NCI-H510A treated with DMSO at 0.1 percent for 48 hours (cell line): ENCODE results near the gene FXYD4.
"Not testable (repeated sequence)": the region's sequence is repeated elsewhere in the genome, so short reads cannot be mapped to it uniquely, and the experiment has no call there.

ENCODE experiments used
- DNase-seq: peaks from one replicate; lab custom pipeline; 2025; lab: John Stamatoyannopoulos, UW

FXYD4 gene

GRCh38 chr10:43376046-43376635 is 4.7 kb downstream of the FXYD4 start:
- DNase-seq, result no peak

DNA sequence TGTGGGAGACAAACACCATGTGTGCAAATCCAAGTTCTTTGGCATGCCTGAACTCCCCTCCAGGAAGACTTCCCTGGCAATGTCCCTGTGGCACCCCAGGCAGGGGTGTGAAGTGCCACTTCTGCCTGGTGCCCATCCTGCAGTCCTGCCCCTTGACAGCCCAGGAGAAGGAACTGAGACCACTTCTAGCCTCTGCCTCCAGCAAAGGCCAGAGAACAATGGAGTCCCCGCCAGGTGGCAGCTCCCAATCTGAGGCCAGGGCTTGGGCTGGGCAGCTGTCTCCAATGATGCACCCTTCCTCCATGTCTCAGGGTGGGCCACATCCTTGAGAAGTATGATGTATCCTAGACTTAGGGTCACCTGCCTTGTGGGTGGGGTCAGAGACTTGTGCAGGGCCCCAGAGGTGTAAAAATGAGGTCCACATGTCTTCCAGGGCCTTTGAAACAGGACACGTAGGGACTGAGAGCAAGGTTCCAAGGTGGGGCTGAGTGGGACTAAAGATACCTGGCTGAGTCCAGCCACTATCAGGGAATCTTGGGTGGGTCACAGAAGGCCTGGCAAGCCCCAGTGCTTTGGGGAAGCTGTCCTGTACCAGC is 5.5 kb downstream of the FXYD4 start:
- no peak for DNase-seq

GRCh38 chr10:43377424-43377883 is 6.0 kb downstream of the FXYD4 start:
- no peak for DNase-seq

DNA sequence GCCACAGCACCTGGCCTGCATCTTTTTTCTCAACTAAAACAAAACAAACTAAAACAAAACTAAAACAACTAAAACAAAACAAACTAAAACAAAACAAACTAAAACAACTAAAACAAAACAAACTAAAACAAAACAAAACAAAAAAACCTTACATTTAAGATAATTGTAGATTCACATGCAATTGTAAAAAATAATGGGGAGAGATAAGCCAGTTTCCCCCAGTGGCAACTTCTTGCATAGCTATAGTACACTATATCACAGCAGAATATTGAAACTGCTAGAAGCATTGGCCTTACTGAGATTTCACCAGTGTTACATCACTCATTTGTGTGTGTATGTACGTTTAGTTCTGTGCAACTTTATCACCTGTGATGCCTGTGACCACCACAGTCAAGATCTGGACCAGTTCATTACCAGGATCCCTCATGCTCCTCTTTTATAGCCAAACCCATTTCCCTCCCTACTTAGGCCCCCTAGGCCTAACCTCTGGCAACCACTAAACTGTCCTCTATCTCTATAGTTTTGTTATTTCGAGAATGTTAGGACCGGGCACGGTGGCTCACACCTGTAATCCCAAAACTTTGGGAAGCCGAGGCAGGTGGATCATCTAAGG is 9.3 kb downstream of the FXYD4 start:
- DNase-seq, result no peak

GRCh38 chr10:43383204-43383971 is 12.0 kb downstream of the FXYD4 start:
- no peak for DNase-seq

- DNase-seq, result no peak
Observed at GRCh38 chr10:43384252-43385221, 13.1 kb downstream of the FXYD4 start.

DNA sequence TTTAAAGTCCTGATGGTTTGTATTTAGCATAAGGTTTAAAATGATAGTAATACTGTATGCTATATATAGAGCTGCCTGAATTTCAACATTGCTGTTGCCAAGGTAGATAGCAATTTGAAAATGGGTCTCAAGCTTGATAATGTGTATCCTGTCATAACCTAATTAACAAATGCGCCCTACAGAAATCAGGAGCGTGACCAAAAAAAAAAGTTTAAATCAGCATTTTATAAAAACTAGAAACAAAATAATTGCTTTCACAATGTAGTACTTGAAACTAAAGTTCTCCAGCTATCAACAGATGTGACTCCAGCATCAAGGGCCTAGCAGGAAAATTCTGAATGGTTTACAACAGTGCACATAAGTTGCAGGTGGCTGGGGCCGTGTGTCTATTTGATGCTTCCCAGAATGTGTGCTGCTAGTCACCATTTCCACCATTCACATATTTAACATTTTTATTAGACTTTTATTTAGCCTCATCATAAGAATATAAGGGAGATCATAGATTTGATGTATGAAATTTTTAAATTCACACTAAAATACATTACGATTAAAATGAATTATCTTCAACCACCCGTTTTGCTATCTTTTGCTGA is 14.1 kb downstream of the FXYD4 start:
- no peak for DNase-seq

- DNase-seq, result no peak
Observed at GRCh38 chr10:43386549-43386948, 15.1 kb downstream of the FXYD4 start.

GRCh38 chr10:43386981-43387677 is 15.7 kb downstream of the FXYD4 start:
- DNase-seq, result no peak

- DNase-seq, result no peak
Observed at GRCh38 chr10:43387678-43388032, 16.2 kb downstream of the FXYD4 start.

DNA sequence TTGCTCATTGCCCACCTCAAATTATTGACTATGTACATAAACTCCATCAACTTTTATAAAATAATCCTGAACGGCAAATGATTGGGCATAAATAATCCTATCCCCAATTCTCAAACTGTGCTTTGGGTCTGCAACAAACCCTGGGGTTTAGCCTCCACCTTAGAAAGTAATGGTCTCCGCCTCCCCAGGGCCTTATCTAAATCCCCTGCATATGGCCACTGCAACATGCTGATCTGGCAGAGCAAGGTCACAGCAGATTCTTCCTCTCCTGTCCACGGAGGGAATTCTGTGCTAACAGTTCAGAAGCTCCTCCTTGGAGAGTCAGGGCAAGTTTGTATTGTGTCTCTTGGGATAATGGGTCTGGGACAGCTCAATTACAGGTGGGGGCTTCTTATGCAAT is 18.4 kb downstream of the FXYD4 start:
- DNase-seq, result no peak

DNA sequence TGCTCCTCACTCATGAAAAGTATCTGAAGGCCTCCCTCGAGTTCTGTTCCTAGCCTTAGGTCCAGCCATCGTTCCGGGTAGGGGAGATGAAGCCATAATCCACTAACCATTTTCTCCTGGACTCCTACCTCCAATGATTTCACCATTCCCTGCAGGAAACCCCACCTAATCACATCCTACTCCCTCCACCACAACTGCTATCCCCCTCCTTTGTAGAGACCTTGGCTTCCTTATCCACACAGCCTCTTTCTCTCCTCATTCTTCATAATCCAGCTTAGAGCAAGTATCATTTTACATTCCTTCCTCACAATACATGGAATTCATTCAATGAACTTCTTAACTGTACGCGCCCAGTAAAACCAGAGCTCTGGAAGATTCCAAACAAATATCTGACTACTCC is 18.9 kb downstream of the FXYD4 start:
- DNase-seq, result no peak

GRCh38 chr10:43390759-43391158 is 19.3 kb downstream of the FXYD4 start:
- no peak for DNase-seq

DNA sequence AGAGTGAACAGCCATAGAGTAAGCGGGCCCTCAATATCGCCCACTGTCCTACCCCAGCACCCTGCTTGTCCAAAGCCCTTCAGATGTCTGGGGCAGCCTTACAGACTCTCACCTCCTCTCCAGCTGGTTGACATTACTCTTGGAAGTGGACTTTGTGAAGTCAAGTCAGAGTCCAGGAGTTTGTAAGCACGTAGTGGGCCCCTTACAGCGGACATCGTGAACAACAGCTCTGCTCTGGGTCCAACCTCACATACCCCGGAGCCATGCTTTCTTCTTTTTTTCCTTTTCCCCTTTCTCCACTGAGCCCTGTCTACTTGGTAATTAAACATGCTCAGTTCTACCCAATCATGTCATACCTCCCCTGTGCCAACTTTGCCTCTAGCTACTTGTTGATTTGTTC is 20.1 kb downstream of the FXYD4 start:
- no peak for DNase-seq

DNA sequence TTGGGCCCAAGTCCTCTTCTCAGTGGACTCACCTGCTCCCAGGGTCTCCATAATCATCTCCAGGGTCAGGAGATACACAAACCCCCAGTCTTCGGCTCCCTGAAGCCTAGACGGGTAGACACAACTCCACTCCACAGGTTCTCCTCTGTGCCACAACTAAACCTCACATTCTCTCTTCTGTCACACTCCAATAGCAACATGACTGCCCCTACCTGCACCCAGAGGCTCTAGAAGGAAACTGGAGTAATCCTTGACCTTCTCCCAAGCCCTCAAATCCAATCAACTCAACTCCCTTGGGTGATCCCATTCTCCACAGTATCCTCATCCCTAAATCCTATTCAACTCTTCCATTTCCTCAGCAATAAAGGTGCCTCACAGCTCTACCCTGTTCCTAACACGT is 21.3 kb downstream of the FXYD4 start:
- no peak for DNase-seq

DNA sequence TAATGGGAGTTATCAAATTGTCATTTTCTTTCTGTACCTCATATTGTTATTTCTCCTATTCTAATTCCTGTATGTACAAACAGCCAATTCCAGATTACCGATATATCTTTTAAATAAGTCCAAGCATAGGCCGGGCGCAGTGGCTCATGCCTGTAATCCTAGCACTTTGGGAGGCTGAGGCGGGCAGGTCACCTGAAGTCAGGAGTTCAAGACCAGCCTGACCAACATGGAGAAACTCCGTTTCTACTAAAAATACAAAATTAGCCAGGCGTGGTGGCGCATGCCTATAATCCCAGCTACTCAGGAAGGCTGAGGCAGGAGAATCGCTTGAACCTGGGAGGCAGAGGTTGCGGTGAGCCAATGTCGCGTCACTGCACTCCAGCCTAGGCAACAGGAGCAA is 21.8 kb downstream of the FXYD4 start:
- not testable (repeated sequence) for DNase-seq

GRCh38 chr10:43393606-43394360 is 22.3 kb downstream of the FXYD4 start:
- no peak for DNase-seq

DNA sequence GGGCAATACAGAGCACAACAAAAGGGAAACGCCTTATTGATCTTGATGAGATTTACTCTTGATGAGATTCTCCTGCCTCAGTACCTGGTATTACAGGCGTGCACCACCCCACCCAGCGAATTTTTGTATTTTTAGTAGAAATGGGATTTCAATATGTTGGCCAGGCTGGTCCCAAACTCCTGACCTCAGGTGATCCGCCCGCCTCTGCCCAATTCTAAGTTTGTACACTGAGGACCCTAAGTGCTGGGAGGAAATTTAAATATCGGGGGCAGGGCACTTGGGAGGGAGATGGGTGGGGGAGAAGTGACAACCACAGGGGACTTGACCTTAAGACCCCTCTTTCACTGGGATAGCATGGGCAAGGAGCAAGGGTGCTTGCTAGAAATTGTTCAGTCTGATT is 23.4 kb downstream of the FXYD4 start:
- DNase-seq, result no peak

DNA sequence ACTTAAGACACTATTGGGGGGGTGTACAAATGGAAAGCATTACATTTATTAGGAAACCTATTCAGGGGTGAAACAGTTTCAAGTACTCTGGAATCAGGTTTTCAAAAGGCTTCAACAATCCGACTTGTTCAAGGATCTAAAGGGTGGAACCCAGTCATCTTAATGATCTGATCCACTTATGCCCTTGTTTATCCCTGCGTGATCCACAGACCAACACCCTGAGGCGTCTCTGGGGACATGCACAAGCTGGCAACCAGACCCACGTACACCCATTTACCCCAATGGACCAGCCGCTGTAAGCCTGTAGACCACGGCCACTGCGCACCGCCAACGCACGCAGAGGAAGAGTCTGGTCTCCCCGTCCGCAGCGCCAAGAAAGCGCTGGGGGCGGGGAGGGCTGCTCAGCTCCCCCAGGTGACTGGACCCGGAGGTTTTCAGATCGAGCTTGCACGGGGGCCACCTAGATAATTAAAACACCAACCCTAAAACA is 24.2 kb downstream of the FXYD4 start:
- DNase-seq, result no peak
